GM12891 (cell line): ENCODE results near the gene ZFAND3.

Experiments
- DNase-seq: peaks from one replicate; pipeline ENCODE4 v3.0.0; 2011; ENCODE audit warnings: low spot score; ENCODE audit not compliant: insufficient read length
- FAIRE-seq: peaks from 2 replicates; lab custom pipeline; 2011; peaks lifted over from hg19 to GRCh38; lab: Jason Lieb, UNC
- PAX5 ChIP-seq: IDR thresholded peaks from 2 replicates; pipeline ENCODE4 v1.6.1; 2011; ENCODE audit warnings: low read length, moderate library complexity, mild to moderate bottlenecking; ENCODE audit not compliant: insufficient read depth, severe bottlenecking
- POLR2A ChIP-seq: IDR thresholded peaks from 2 replicates; pipeline ENCODE4 v1.6.1; 2011; ENCODE audit warnings: low read depth, low read length, control low read depth
- POLR2AphosphoS5 ChIP-seq: IDR thresholded peaks from 2 replicates; pipeline ENCODE4 v1.6.1; 2011; ENCODE audit warnings: low read depth, low read length, control low read depth
- POU2F2 ChIP-seq: IDR thresholded peaks from 2 replicates; pipeline ENCODE4 v1.6.1; 2011; ENCODE audit warnings: low read depth, mild to moderate bottlenecking, control low read depth, low read length, moderate library complexity
- SPI1 ChIP-seq: IDR thresholded peaks from 2 replicates; pipeline ENCODE4 v1.6.1; 2011; ENCODE audit warnings: low read depth, low read length, control low read depth
- TAF1 ChIP-seq: IDR thresholded peaks from 2 replicates; pipeline ENCODE4 v1.6.1; 2011; ENCODE audit warnings: low read depth, low read length, control low read depth

The ZFAND3 gene

GRCh38 chr6:37822851-37823682 is 3.5 kb downstream of the ZFAND3 start:
- no peak for FAIRE-seq
- TF ChIP-seq POLR2AphosphoS5 (no peak), POU2F2 (no peak), SPI1 (no peak)
- no peak for DNase-seq

GRCh38 chr6:37824170-37824569 is 4.6 kb downstream of the ZFAND3 start:
- TF ChIP-seq PAX5 (no peak), POLR2A (no peak), SPI1 (no peak), TAF1 (no peak), POU2F2 (no peak), POLR2AphosphoS5 (no peak)
- FAIRE-seq: no peak
- DNase-seq: no peak

- FAIRE-seq (no peak), DNase-seq (no peak)
Observed at GRCh38 chr6:37826188-37826587, 6.7 kb downstream of the ZFAND3 start.

GRCh38 chr6:37826993-37827392 is 7.5 kb downstream of the ZFAND3 start:
- no peak for DNase-seq
- FAIRE-seq: no peak
- TF ChIP-seq PAX5 (no peak), TAF1 (no peak)

More at GRCh38 chr6:37826188-37826587, 6.7 kb downstream of the ZFAND3 start:
- TF ChIP-seq POLR2A (no peak), PAX5 (no peak), TAF1 (no peak), SPI1 (no peak), POU2F2 (no peak), POLR2AphosphoS5 (no peak)

- FAIRE-seq (peak; percentile 59), DNase-seq (no peak)
- TF ChIP-seq PAX5 (no peak), TAF1 (no peak), POLR2A (no peak), POU2F2 (no peak), POLR2AphosphoS5 (no peak), SPI1 (no peak)
Observed at GRCh38 chr6:37827603-37828265, 8.2 kb downstream of the ZFAND3 start.

- DNase-seq (no peak), FAIRE-seq (no peak)
- TF ChIP-seq SPI1 (no peak), POLR2A (no peak), PAX5 (no peak), POLR2AphosphoS5 (no peak)
Observed at GRCh38 chr6:37830225-37830624, 10.7 kb downstream of the ZFAND3 start.

GRCh38 chr6:37831457-37831856 is 11.9 kb downstream of the ZFAND3 start:
- FAIRE-seq (no peak), DNase-seq (no peak)
- no peak for TF ChIP-seq PAX5
- no peak for TF ChIP-seq POLR2AphosphoS5
- no peak for TF ChIP-seq TAF1
- no peak for TF ChIP-seq POLR2A
- no peak for TF ChIP-seq POU2F2
- TF ChIP-seq SPI1: no peak

GRCh38 chr6:37835923-37836322 is 16.4 kb downstream of the ZFAND3 start:
- TF ChIP-seq TAF1 (no peak), SPI1 (no peak), POLR2A (no peak), PAX5 (no peak), POU2F2 (no peak)
- DNase-seq (no peak), FAIRE-seq (peak; percentile 28)

GRCh38 chr6:37838219-37838921 is 18.8 kb downstream of the ZFAND3 start:
- DNase-seq (no peak), FAIRE-seq (no peak)
- TF ChIP-seq PAX5: no peak
- TF ChIP-seq POLR2A: no peak
- TF ChIP-seq SPI1: peak; percentile 56; the same call in 1 of the 2 replicates
- TF ChIP-seq TAF1: no peak
- TF ChIP-seq POU2F2: no peak
- TF ChIP-seq POLR2AphosphoS5: no peak

GRCh38 chr6:37840143-37840939 is 20.8 kb downstream of the ZFAND3 start:
- FAIRE-seq (no peak), DNase-seq (no peak)
- TF ChIP-seq TAF1: no peak
- no peak for TF ChIP-seq POLR2A
- TF ChIP-seq PAX5: no peak
- no peak for TF ChIP-seq SPI1
- no peak for TF ChIP-seq POLR2AphosphoS5
- TF ChIP-seq POU2F2: no peak
